HepG2 (cell line): ENCODE data around the gene NAPEPLD. TPM values are rescaled to one million over a fixed set of nuclear protein-coding genes. Genes with fewer than 3 reads are reported as not detected.

ENCODE experiments used
- AHDC1 ChIP-seq: sonication (generic); formaldehyde crosslinking; IDR thresholded peaks from 2 replicates; pipeline ENCODE4 v1.5.1; 2020; ENCODE audit warnings: mild to moderate bottlenecking, missing genetic modification reagents, borderline replicate concordance
- CREM ChIP-seq, 2 experiments: sonication (generic) in 1 of 2; formaldehyde crosslinking in 1 of 2; IDR thresholded peaks; 2 replicates each; pipeline versions ENCODE4 v1.4.0 to v1.6.1; 2016 to 2020; ENCODE audit warnings: antibody characterized with exemption in 1 of 2, mild to moderate bottlenecking in 1 of 2, missing genetic modification reagents in 1 of 2
- ETV5 ChIP-seq: IDR thresholded peaks from 2 replicates; pipeline ENCODE4 v1.6.1; 2018; ENCODE audit warnings: missing biosample characterization, missing genetic modification reagents, inconsistent platforms, borderline replicate concordance
- HDAC2 ChIP-seq: sonication (generic); formaldehyde crosslinking; IDR thresholded peaks from 2 replicates; pipeline ENCODE4 v1.4.0; 2020; ENCODE audit warnings: missing genetic modification reagents
- HNF1B ChIP-seq: sonication (generic); formaldehyde crosslinking; IDR thresholded peaks from 2 replicates; pipeline ENCODE4 v1.5.1; 2020; ENCODE audit warnings: mild to moderate bottlenecking, moderate library complexity, missing genetic modification reagents
- KLF11 ChIP-seq: IDR thresholded peaks from 2 replicates; pipeline ENCODE4 v1.6.1; 2016; ENCODE audit warnings: missing compliant biosample characterization
- PRPF4 ChIP-seq: fragments of 200-400 bp; formaldehyde crosslinking; IDR thresholded peaks from 2 replicates; pipeline ENCODE4 v1.6.1; 2016; ENCODE audit warnings: low read length, low read depth; ENCODE audit not compliant: poor library complexity, severe bottlenecking
- RBFOX2 ChIP-seq: fragments of 200-400 bp; formaldehyde crosslinking; IDR thresholded peaks from 2 replicates; pipeline ENCODE4 v1.6.1; 2017; ENCODE audit warnings: low read depth, mild to moderate bottlenecking, low read length
- SMAD9 ChIP-seq: sonication (generic); formaldehyde crosslinking; IDR thresholded peaks from 2 replicates; pipeline ENCODE4 v1.5.1; 2020; ENCODE audit warnings: mild to moderate bottlenecking, missing genetic modification reagents
- SP2 ChIP-seq: sonication (generic); formaldehyde crosslinking; IDR thresholded peaks from 2 replicates; pipeline ENCODE4 v1.5.1; 2020; ENCODE audit warnings: mild to moderate bottlenecking, missing genetic modification reagents
- WIZ ChIP-seq: sonication (generic); formaldehyde crosslinking; IDR thresholded peaks from 2 replicates; pipeline ENCODE4 v1.5.1; 2020; ENCODE audit warnings: mild to moderate bottlenecking, missing genetic modification reagents
- ZNF138 ChIP-seq: sonication (generic); formaldehyde crosslinking; IDR thresholded peaks from 2 replicates; pipeline ENCODE4 v1.5.0; 2020; ENCODE audit warnings: mild to moderate bottlenecking, low read depth, missing genetic modification reagents
- ZNF275 ChIP-seq: sonication (generic); formaldehyde crosslinking; IDR thresholded peaks from 2 replicates; pipeline ENCODE4 v1.8.0; 2022; ENCODE audit warnings: missing genetic modification reagents, mild to moderate bottlenecking, inconsistent platforms, borderline replicate concordance
- ZNF280D ChIP-seq: sonication (generic); formaldehyde crosslinking; IDR thresholded peaks from 2 replicates; pipeline ENCODE4 v1.5.1; 2020; ENCODE audit warnings: mild to moderate bottlenecking, missing genetic modification reagents
- ZNF720 ChIP-seq: sonication (generic); formaldehyde crosslinking; IDR thresholded peaks from 2 replicates; pipeline ENCODE4 v1.4.0; 2020; ENCODE audit warnings: missing genetic modification reagents
- ZSCAN31 ChIP-seq: sonication (generic); formaldehyde crosslinking; IDR thresholded peaks from 2 replicates; pipeline ENCODE4 v1.5.0; 2020; ENCODE audit warnings: low read depth, mild to moderate bottlenecking, missing genetic modification reagents
- polyA plus RNA-seq, 8 experiments: library from polyadenylated mRNA; depleted of rRNA in 3 of 8; stranded (reverse) in 7 of 8; unstranded in 1 of 8; fragments of >200 nt; fragmentation: Illumina TruSeq in 4 of 8; extraction: Trizol in 4 of 8; gene quantifications; 2 replicates each; pipeline versions ENCODE4 v1.2.1 to v1.2.3, GENCODE V29; 2011 to 2016; ENCODE audit warnings: low read depth in 4 of 8, missing spikeins in 1 of 8, mixed read lengths in 1 of 8; ENCODE audit not compliant: insufficient read depth in 1 of 8
- total RNA-seq, 5 experiments: library from RNA; depleted of rRNA; stranded (reverse); fragments of >200 nt; fragmentation: Illumina TruSeq; extraction: Trizol; gene quantifications; 2 replicates each; pipeline ENCODE4 v1.2.3, GENCODE V29; 2016; ENCODE audit warnings: low read depth in 1 of 5
- TF ChIP-seq, protein P1 (sequence below): sonication (generic); formaldehyde crosslinking; IDR thresholded peaks from 2 replicates; pipeline ENCODE4 v1.4.0; 2020; ENCODE audit warnings: missing genetic modification reagents

NAPEPLD gene
- total and polyA plus RNA-seq, 2 of the 13 experiments (the other 11 are each of a cell fraction or from before 2014, with no cell fraction given) = 3.4 to 5.6 TPM

- 0 out of 2 replicates have a peak, but pooled peaks have one; percentile 57 for TF ChIP-seq ZNF280D (CRISPR knock-in tag)
- TF ChIP-seq SMAD9 (CRISPR knock-in tag) = 0 out of 2 replicates have a peak, but pooled peaks have one; percentile 1
- peak; percentile 3; the same call in 1 of the 2 replicates for TF ChIP-seq CREM (IDR thresholded peaks at IDR 0.05)
- TF ChIP-seq CREM (CRISPR knock-in tag; IDR thresholded peaks at IDR 0.05) = no peak
- TF ChIP-seq PRPF4 = peak; percentile 97
- TF ChIP-seq ZNF720 (CRISPR knock-in tag) = no peak
- 0 out of 2 replicates have a peak, but pooled peaks have one; percentile 7 for TF ChIP-seq KLF11 (CRISPR knock-in tag)
- TF ChIP-seq, protein P1, sequence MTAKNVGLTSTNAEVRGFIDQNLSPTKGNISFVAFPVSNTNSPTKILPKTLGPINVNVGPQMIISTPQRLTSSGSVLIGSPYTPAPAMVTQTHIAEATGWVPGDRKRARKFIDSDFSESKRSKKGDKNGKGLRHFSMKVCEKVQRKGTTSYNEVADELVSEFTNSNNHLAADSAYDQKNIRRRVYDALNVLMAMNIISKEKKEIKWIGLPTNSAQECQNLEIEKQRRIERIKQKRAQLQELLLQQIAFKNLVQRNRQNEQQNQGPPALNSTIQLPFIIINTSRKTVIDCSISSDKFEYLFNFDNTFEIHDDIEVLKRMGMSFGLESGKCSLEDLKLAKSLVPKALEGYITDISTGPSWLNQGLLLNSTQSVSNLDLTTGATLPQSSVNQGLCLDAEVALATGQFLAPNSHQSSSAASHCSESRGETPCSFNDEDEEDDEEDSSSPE (CRISPR knock-in tag) = no peak
- no peak for TF ChIP-seq ZNF138 (CRISPR knock-in tag)
- TF ChIP-seq SP2 (CRISPR knock-in tag) = no peak
- TF ChIP-seq AHDC1 (CRISPR knock-in tag) = no peak
- no peak for TF ChIP-seq ZNF275
- no peak for TF ChIP-seq HDAC2 (CRISPR knock-in tag)
- TF ChIP-seq RBFOX2 = no peak
- TF ChIP-seq ZSCAN31 (CRISPR knock-in tag) = peak; percentile 7; the same call in 1 of the 2 replicates
- TF ChIP-seq WIZ (CRISPR knock-in tag) = peak; percentile 14; the same call in 1 of the 2 replicates
- TF ChIP-seq ETV5 (CRISPR knock-in tag) = no peak
- TF ChIP-seq HNF1B (CRISPR knock-in tag) = peak; percentile 26; the same call in 1 of the 2 replicates
Observed at GRCh38 chr7:103149808-103150180, 895 bp upstream of the NAPEPLD start (continued).
